DOHH2 (cell line): ENCODE results near the gene C7orf57.

ENCODE experiments used
- EZH2phosphoT487 ChIP-seq: fragments of 200-600 bp; sonication (generic); IDR thresholded peaks from 2 replicates; pipeline ENCODE4 v1.6.1; 2017; ENCODE audit warnings: borderline replicate concordance, mild to moderate bottlenecking, antibody characterized with exemption, low read length, moderate library complexity, mixed read lengths
- TF ChIP-seq, protein P1 (sequence below): fragments of 200-600 bp; sonication (generic); IDR thresholded peaks from one replicate; pipeline ENCODE4 v1.5.1; 2014; ENCODE audit warnings: antibody characterized with exemption, mild to moderate bottlenecking, low read depth, low read length; ENCODE audit not compliant: poor library complexity, severe bottlenecking

DNA sequence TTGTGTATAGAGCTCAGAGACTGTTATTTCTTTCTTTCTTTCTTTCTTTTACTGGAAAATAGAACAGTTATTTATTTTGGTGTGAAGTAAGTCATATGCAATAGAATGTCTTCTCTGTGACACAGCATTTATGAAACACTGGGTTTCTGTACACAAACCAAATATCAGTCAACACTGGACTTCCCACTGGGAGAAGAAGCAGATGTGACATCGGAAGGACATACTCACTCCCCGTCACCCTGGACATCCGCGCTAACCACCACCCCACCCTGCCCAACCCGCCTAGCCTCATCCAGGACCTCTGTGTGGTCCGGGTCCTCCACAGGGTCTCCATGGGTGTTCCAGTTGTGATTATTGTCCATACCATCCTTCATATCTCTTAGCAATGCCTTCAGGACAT, 28.5 kb upstream of the C7orf57 start:
- TF ChIP-seq, protein P1, sequence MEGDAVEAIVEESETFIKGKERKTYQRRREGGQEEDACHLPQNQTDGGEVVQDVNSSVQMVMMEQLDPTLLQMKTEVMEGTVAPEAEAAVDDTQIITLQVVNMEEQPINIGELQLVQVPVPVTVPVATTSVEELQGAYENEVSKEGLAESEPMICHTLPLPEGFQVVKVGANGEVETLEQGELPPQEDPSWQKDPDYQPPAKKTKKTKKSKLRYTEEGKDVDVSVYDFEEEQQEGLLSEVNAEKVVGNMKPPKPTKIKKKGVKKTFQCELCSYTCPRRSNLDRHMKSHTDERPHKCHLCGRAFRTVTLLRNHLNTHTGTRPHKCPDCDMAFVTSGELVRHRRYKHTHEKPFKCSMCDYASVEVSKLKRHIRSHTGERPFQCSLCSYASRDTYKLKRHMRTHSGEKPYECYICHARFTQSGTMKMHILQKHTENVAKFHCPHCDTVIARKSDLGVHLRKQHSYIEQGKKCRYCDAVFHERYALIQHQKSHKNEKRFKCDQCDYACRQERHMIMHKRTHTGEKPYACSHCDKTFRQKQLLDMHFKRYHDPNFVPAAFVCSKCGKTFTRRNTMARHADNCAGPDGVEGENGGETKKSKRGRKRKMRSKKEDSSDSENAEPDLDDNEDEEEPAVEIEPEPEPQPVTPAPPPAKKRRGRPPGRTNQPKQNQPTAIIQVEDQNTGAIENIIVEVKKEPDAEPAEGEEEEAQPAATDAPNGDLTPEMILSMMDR = no peak
- no peak for TF ChIP-seq EZH2phosphoT487
